NCI-H1417 (cell line): ENCODE results near the gene ABLIM2.
A peak's percentile ranks its signal among the peaks of the same experiment; 100 is the strongest.
"Not testable (repeated sequence)": the region's sequence is repeated elsewhere in the genome, so short reads cannot be mapped to it uniquely, and the experiment has no call there.

ENCODE experiments used
- DNase-seq, 3 experiments: peaks; one replicate each; lab custom pipeline; 2025; lab: John Stamatoyannopoulos, UW

ABLIM2 gene

GRCh38 chr4:7939377-7940108 lies 219.1 kb downstream of the ABLIM2 start, which contains the start of gene AFAP1:
Gene AFAP1 (minus strand): TSS chr4:7939861. CDS start chr4:7872078, 67,783 bp downstream.
- DNase-seq, result peak; percentile 93 to 96 (median 94)

GRCh38 chr4:7938609-7939376 lies 219.8 kb downstream of the ABLIM2 start:
- peak in 2 of 3 experiments; percentile 35 to 52 for DNase-seq

- peak in 2 of 3 experiments; percentile 21 to 52 for DNase-seq
These were observed 220.4 kb downstream of the ABLIM2 start for GRCh38 chr4:7938266-7938608.

- no peak for DNase-seq
These were observed 221.6 kb downstream of the ABLIM2 start for GRCh38 chr4:7937006-7937405.

GRCh38 chr4:7933651-7934510 lies 224.7 kb downstream of the ABLIM2 start:
- DNase-seq, result no peak

GRCh38 chr4:7932287-7932686 lies 226.3 kb downstream of the ABLIM2 start:
- no peak for DNase-seq

GRCh38 chr4:7929118-7929951 lies 229.3 kb downstream of the ABLIM2 start:
- DNase-seq, result peak; percentile 15 to 46 (median 31)

GRCh38 chr4:7928711-7929110 lies 229.9 kb downstream of the ABLIM2 start:
- DNase-seq, result no peak

- no peak for DNase-seq
These were observed 231.8 kb downstream of the ABLIM2 start for GRCh38 chr4:7926822-7927221.

- no peak for DNase-seq
These were observed 234.0 kb downstream of the ABLIM2 start for GRCh38 chr4:7924570-7924969.

- no peak for DNase-seq
These were observed 234.4 kb downstream of the ABLIM2 start for GRCh38 chr4:7924163-7924562.

- DNase-seq, result no peak
These were observed 236.1 kb downstream of the ABLIM2 start for GRCh38 chr4:7922466-7922865.

GRCh38 chr4:7918981-7919380 lies 239.6 kb downstream of the ABLIM2 start:
- no peak for DNase-seq

GRCh38 chr4:7918187-7918586 lies 240.4 kb downstream of the ABLIM2 start:
- DNase-seq, result not testable (repeated sequence)

- DNase-seq, result no peak
These were observed 240.9 kb downstream of the ABLIM2 start for GRCh38 chr4:7917669-7918068.

- DNase-seq, result no peak
These were observed 242.8 kb downstream of the ABLIM2 start for GRCh38 chr4:7915875-7916242.
